ENCODE results near the gene NCAPG. TPM values are rescaled to one million over a fixed set of nuclear protein-coding genes. Genes with fewer than 3 reads are reported as not detected.
"Not testable (repeated sequence)": the region's sequence is repeated elsewhere in the genome, so short reads cannot be mapped to it uniquely, and the experiment has no call there.

Gene NCAPG
- total RNA-seq, 1 experiment from 2014 or later = 46.3 TPM

DNA sequence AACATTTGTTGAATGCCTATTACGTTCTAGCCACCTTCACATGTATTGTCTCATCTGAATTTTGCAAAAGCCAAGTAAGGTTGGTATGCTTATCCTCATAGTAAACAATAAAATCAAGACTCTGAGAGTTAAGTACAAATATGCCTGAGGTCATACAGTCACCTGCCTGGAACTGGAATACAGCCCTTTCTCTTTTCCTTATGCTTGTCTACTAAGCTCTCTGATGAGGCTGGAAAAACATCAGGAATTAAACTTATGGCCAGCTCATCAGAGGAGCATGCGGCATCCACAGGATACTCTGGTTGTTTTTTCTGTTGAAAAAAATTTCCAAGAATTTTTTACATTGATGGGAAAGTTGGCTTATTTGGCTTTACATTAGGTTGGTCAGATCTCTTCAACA, 35.5 kb downstream of the NCAPG start:
- no peak for DNase-seq
- Histone ChIP-seq H3K9ac (ENCODE audit: low read length) (no peak overlapping the region), H3K79me2 (ENCODE audit: low read length) (peaks cover 15% of the 10 kb centered on the region; the same call in 1 of the 2 replicates), H3K27ac (ENCODE audit: low read length) (no peak overlapping the region), H4K20me1 (ENCODE audit: insufficient read depth, low read depth, low read length) (no peaks in the 10 kb centered on the region), H3K9me2 (replicated peaks; ENCODE audit: insufficient read depth, low read length) (no peaks in the 10 kb centered on the region), H3K36me3 (ENCODE audit: insufficient read depth, low read length) (peaks cover 43% of the 10 kb centered on the region), H2AFZ (ENCODE audit: low read length) (no peak overlapping the region), H3K4me3 (ENCODE audit: low read length) (no peak overlapping the region), H3K4me2 (ENCODE audit: low read depth, low read length, poor library complexity, severe bottlenecking) (no peak overlapping the region), H3K4me1 (ENCODE audit: low read length) (no peaks in the 10 kb centered on the region), H3K9me3 (ENCODE audit: low read length) (no peaks in the 10 kb centered on the region), H3K27me3 (ENCODE audit: low read length) (no peaks in the 10 kb centered on the region)

DNA sequence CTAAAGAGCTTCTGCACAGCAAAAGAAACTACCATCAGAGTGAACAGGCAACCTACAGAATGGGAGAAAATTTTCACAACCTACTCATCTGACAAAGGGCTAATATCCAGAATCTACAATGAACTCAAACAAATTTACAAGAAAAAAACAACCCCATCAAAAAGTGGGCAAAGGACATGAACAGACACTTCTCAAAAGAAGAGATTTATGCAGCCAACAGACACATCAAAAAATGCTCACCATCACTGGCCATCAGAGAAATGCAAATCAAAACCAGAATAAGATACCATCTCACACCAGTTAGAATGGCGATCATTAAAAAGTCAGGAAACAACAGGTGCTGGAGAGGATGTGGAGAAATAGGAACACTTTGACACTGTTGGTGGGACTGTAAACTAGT, 39.5 kb downstream of the NCAPG start:
- not testable (repeated sequence) for H3K27ac ChIP-seq (ENCODE audit: low read length); H3K4me3 ChIP-seq (ENCODE audit: low read length); H3K27me3 ChIP-seq (ENCODE audit: low read length); H3K9ac ChIP-seq (ENCODE audit: low read length); H3K36me3 ChIP-seq (ENCODE audit: insufficient read depth, low read length); H3K9me2 ChIP-seq (replicated peaks; ENCODE audit: insufficient read depth, low read length); H3K9me3 ChIP-seq (ENCODE audit: low read length); DNase-seq; H3K4me2 ChIP-seq (ENCODE audit: low read depth, low read length, poor library complexity, severe bottlenecking); H2AFZ ChIP-seq (ENCODE audit: low read length); H3K79me2 ChIP-seq (ENCODE audit: low read length); H4K20me1 ChIP-seq (ENCODE audit: insufficient read depth, low read depth, low read length); H3K4me1 ChIP-seq (ENCODE audit: low read length)

DNA sequence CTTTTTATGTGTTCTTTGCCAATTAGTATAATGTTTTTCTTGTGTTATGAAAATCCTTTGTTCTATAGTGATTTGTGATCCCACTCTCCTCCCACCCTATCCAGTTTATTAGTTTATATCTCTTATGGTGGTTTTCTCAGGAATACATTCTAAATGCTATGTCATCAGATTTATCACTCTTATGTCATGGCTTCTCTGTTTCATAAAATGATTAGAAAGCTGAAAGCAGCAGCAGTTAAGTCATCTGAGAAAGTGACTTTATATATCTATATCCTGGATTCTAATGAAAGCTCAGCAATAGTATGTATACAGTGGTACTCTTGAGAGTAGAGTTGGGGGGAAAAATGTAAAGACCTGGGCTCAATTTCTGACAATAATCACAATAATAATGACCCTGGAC, 41.2 kb downstream of the NCAPG start:
- peaks cover 4% of the 10 kb centered on the region; the same call in 1 of the 2 replicates for H3K79me2 ChIP-seq (ENCODE audit: low read length)
- H3K4me2 ChIP-seq (ENCODE audit: low read depth, low read length, poor library complexity, severe bottlenecking) = no peak overlapping the region
- no peak overlapping the region for H2AFZ ChIP-seq (ENCODE audit: low read length)
- H4K20me1 ChIP-seq (ENCODE audit: insufficient read depth, low read depth, low read length) = no peaks in the 10 kb centered on the region
- no peak for DNase-seq
- no peak overlapping the region for H3K27ac ChIP-seq (ENCODE audit: low read length)
- no peaks in the 10 kb centered on the region for H3K4me1 ChIP-seq (ENCODE audit: low read length)
- no peak overlapping the region for H3K9ac ChIP-seq (ENCODE audit: low read length)
- no peaks in the 10 kb centered on the region for H3K9me3 ChIP-seq (ENCODE audit: low read length)
- H3K36me3 ChIP-seq (ENCODE audit: insufficient read depth, low read length) = no peaks in the 10 kb centered on the region; the same call in 1 of the 2 replicates
- H3K9me2 ChIP-seq (replicated peaks; ENCODE audit: insufficient read depth, low read length) = no peaks in the 10 kb centered on the region; the same call in 1 of the 2 replicates
- no peak overlapping the region for H3K4me3 ChIP-seq (ENCODE audit: low read length)
- no peaks in the 10 kb centered on the region for H3K27me3 ChIP-seq (ENCODE audit: low read length)

DNA sequence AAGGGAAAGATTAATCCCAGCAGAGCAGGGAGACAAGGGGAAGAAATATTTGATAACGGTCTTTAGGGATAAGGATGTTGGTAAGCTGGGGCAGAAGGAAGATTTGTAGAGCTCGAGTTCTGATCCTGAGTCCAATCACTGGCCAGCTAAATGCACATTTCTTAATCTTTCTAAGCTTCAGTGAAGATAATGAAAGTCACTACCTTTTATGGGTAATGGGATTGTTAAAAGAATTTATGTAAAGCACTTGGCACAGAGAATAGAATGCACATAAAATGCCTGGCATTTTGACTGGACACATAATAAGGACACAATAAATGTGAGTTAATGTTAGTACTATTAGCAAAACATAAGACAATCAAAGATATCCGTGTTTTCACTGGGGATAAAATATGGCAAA, 43.3 kb downstream of the NCAPG start:
- no peak for DNase-seq

DNA sequence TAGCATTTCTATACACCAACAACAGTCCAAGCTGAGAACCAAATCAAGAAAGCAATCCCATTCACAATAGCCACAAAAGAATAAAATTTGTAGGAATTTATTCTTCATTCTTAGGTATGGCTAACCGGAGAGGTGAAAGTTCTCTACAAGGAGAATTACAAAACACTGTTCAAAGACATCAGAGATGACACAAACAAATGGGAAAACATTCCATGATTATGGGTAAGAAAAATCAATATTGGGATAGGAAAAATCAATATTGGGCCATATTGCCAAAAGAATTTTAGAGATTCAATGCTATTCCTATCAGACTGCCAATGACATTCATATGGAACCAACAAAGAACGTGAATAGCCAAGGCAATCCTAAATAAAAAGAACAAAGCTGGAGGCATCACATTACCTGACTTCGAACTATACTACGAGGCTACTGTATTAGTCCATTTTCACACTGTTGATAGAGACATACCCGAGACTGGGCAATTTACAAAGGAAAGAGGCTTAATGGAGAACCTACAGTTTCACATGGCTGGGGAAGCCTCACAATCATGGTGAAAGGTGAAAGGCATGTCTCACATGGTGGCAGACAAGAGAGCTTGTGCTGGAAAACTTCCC, 49.1 kb downstream of the NCAPG start:
- H2AFZ ChIP-seq (ENCODE audit: low read length) = no peak overlapping the region
- peaks cover 5% of the 10 kb centered on the region; the same call in 1 of the 2 replicates for H3K9me3 ChIP-seq (ENCODE audit: low read length)
- H3K4me2 ChIP-seq (ENCODE audit: low read depth, low read length, poor library complexity, severe bottlenecking) = no peak overlapping the region
- 0 out of 2 replicates have a peak, but pooled peaks cover 2% of the 10 kb centered on the region for H3K79me2 ChIP-seq (ENCODE audit: low read length)
- no peak for DNase-seq
- no peak overlapping the region for H3K9ac ChIP-seq (ENCODE audit: low read length)
- H3K4me3 ChIP-seq (ENCODE audit: low read length) = no peak overlapping the region
- H4K20me1 ChIP-seq (ENCODE audit: insufficient read depth, low read depth, low read length) = no peaks in the 10 kb centered on the region
- H3K9me2 ChIP-seq (replicated peaks; ENCODE audit: insufficient read depth, low read length) = no peaks in the 10 kb centered on the region; the same call in 1 of the 2 replicates
- H3K36me3 ChIP-seq (ENCODE audit: insufficient read depth, low read length) = peaks cover 15% of the 10 kb centered on the region
- no peak overlapping the region for H3K27ac ChIP-seq (ENCODE audit: low read length)
- no peaks in the 10 kb centered on the region for H3K27me3 ChIP-seq (ENCODE audit: low read length)
- no peaks in the 10 kb centered on the region for H3K4me1 ChIP-seq (ENCODE audit: low read length)

More for the DNA sequence above, 43.3 kb downstream of the NCAPG start:
- H3K36me3 ChIP-seq (ENCODE audit: insufficient read depth, low read length) = no peaks in the 10 kb centered on the region
- no peak overlapping the region for H3K4me3 ChIP-seq (ENCODE audit: low read length)
- H3K9me2 ChIP-seq (replicated peaks; ENCODE audit: insufficient read depth, low read length) = no peaks in the 10 kb centered on the region; the same call in 1 of the 2 replicates
- H3K79me2 ChIP-seq (ENCODE audit: low read length) = no peaks in the 10 kb centered on the region
- H3K4me2 ChIP-seq (ENCODE audit: low read depth, low read length, poor library complexity, severe bottlenecking) = no peak overlapping the region
- H3K27me3 ChIP-seq (ENCODE audit: low read length) = no peaks in the 10 kb centered on the region
- no peak overlapping the region for H3K27ac ChIP-seq (ENCODE audit: low read length)
- H4K20me1 ChIP-seq (ENCODE audit: insufficient read depth, low read depth, low read length) = no peaks in the 10 kb centered on the region
- H2AFZ ChIP-seq (ENCODE audit: low read length) = no peak overlapping the region
- H3K9me3 ChIP-seq (ENCODE audit: low read length) = no peaks in the 10 kb centered on the region
- H3K9ac ChIP-seq (ENCODE audit: low read length) = no peak overlapping the region
- no peaks in the 10 kb centered on the region for H3K4me1 ChIP-seq (ENCODE audit: low read length)

DNA sequence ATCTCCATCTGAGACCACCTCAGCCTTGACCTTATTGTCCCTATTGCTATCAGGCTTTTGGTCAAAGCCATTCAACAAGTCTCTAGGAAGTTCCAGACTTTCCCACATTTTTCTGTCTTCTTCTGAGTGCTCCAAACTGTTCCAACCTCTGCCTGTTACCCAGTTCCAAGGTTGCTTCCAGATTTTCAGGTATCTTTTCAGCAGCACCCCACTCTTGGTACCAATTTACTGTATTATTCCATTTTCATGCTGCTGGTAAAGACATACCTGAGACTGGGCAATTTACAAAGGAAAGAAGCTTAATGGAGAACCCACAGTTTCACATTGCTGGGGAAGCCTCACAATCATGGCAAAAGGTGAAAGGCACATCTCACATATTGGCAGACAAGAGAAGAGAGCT, 51.1 kb downstream of the NCAPG start:
- not testable (repeated sequence) for H3K4me1 ChIP-seq (ENCODE audit: low read length); H3K9ac ChIP-seq (ENCODE audit: low read length)
- peaks cover 18% of the 10 kb centered on the region for H3K36me3 ChIP-seq (ENCODE audit: insufficient read depth, low read length)

DNA sequence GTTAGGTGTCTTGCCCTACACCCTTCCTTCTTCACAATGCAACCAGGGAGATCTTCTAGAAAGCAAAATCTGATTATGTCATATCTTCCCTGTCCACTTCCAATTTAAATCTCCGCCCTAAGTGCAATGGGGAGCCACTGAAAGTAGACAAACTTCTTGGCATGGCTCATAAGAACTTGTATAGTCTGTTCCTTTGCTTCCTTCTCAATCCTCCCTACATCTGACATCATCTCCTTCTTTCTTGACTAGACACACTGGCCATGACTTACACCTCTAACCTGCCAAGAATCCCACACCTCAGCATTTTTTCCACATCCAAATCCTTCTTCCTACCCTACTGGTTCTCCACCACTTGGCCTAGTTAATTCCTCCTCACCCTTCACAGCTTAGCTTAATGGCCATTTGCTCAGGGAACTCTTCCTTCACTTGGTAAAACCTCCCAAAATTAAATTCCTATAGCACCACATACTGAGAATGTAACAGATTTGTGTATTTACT, 55.1 kb downstream of the NCAPG start:
- Histone ChIP-seq H3K4me2 (ENCODE audit: low read depth, low read length, poor library complexity, severe bottlenecking) (no peak overlapping the region), H3K9ac (ENCODE audit: low read length) (no peak overlapping the region), H4K20me1 (ENCODE audit: insufficient read depth, low read depth, low read length) (no peaks in the 10 kb centered on the region), H2AFZ (ENCODE audit: low read length) (no peak overlapping the region), H3K36me3 (ENCODE audit: insufficient read depth, low read length) (peaks cover 18% of the 10 kb centered on the region), H3K79me2 (ENCODE audit: low read length) (peaks cover 10% of the 10 kb centered on the region; the same call in 1 of the 2 replicates), H3K4me1 (ENCODE audit: low read length) (no peaks in the 10 kb centered on the region), H3K9me3 (ENCODE audit: low read length) (peaks cover 5% of the 10 kb centered on the region; the same call in 1 of the 2 replicates), H3K4me3 (ENCODE audit: low read length) (no peak overlapping the region), H3K27me3 (ENCODE audit: low read length) (no peaks in the 10 kb centered on the region), H3K27ac (ENCODE audit: low read length) (no peak overlapping the region), H3K9me2 (replicated peaks; ENCODE audit: insufficient read depth, low read length) (no peaks in the 10 kb centered on the region)
- no peak for DNase-seq

More for the DNA sequence above, 51.1 kb downstream of the NCAPG start:
- not testable (repeated sequence) for H3K79me2 ChIP-seq (ENCODE audit: low read length); H3K4me2 ChIP-seq (ENCODE audit: low read depth, low read length, poor library complexity, severe bottlenecking); H2AFZ ChIP-seq (ENCODE audit: low read length); H3K4me3 ChIP-seq (ENCODE audit: low read length); DNase-seq; H3K9me3 ChIP-seq (ENCODE audit: low read length); H3K9me2 ChIP-seq (replicated peaks; ENCODE audit: insufficient read depth, low read length); H3K27ac ChIP-seq (ENCODE audit: low read length); H4K20me1 ChIP-seq (ENCODE audit: insufficient read depth, low read depth, low read length); H3K27me3 ChIP-seq (ENCODE audit: low read length)

DNA sequence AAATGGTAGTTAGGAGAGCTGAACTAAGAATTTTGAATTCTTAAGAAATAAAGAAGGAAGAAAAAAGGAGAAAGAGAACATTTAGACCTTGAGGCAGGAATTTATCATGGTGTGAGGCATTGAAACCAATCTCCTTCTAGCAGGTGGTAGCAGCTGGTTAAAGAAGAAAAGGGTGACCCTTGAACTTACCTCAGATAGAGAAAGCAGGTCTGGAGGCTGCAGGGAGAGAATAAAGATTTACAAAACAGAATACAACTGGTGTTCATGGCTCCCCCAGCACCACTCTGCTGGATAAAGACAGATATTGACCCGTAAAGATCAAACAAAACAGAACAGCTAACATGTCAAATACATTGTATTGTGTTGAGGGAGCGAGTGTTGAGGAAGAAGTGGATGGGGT, 56.0 kb downstream of the NCAPG start:
- Histone ChIP-seq H3K79me2 (ENCODE audit: low read length) (peaks cover 10% of the 10 kb centered on the region; the same call in 1 of the 2 replicates), H3K9ac (ENCODE audit: low read length) (no peak overlapping the region), H3K9me3 (ENCODE audit: low read length) (peaks cover 5% of the 10 kb centered on the region; the same call in 1 of the 2 replicates), H3K4me1 (ENCODE audit: low read length) (no peaks in the 10 kb centered on the region), H3K4me2 (ENCODE audit: low read depth, low read length, poor library complexity, severe bottlenecking) (no peak overlapping the region), H3K4me3 (ENCODE audit: low read length) (no peak overlapping the region), H3K27me3 (ENCODE audit: low read length) (no peaks in the 10 kb centered on the region), H3K27ac (ENCODE audit: low read length) (no peak overlapping the region), H3K36me3 (ENCODE audit: insufficient read depth, low read length) (peaks cover 18% of the 10 kb centered on the region), H4K20me1 (ENCODE audit: insufficient read depth, low read depth, low read length) (no peaks in the 10 kb centered on the region), H3K9me2 (replicated peaks; ENCODE audit: insufficient read depth, low read length) (no peaks in the 10 kb centered on the region), H2AFZ (ENCODE audit: low read length) (no peak overlapping the region)
- no peak for DNase-seq
